OCI-LY3 (cell line): ENCODE results near the gene KIF22.

ENCODE experiments used
- H2AFZ ChIP-seq: fragments of 200-600, 300-600 bp; shearing (Covaris generic); 2 replicates; pipeline ENCODE4 v1.6.0; 2014; ENCODE audit warnings: antibody characterized with exemption, low read depth, low read length
- H3K27ac ChIP-seq: fragments of 200-600, 300-600 bp; sonication (generic); 2 replicates; pipeline ENCODE4 v1.5.1; 2014; ENCODE audit warnings: mild to moderate bottlenecking, low read length, moderate library complexity, mixed read lengths
- H3K27me3 ChIP-seq: fragments of 200-600, 300-600 bp; sonication (generic); 2 replicates; pipeline ENCODE4 v1.6.1; 2014; ENCODE audit warnings: low read depth, low read length, mixed read lengths
- H3K36me3 ChIP-seq: fragments of 200-600, 300-600 bp; sonication (generic); replicated peaks from 2 replicates; pipeline ENCODE3; 2014; ENCODE audit warnings: low read depth, low read length, mixed read lengths
- H3K4me1 ChIP-seq: fragments of 300-600, 200-600 bp; sonication (generic); 2 replicates; pipeline ENCODE4 v1.6.1; 2014; ENCODE audit warnings: low read length, mixed read lengths
- H3K4me2 ChIP-seq: fragments of 200-600, 300-600 bp; sonication (generic); 2 replicates; pipeline ENCODE4 v1.6.1; 2014; ENCODE audit warnings: low read length, mixed read lengths
- H3K4me3 ChIP-seq: fragments of 300-600, 200-600 bp; sonication (generic); 2 replicates; pipeline ENCODE4 v1.5.1; 2014; ENCODE audit warnings: antibody characterized with exemption, mild to moderate bottlenecking, low read length, moderate library complexity
- H3K79me2 ChIP-seq: fragments of 300-600, 200-600 bp; shearing (Covaris generic); 2 replicates; pipeline ENCODE4 v1.6.1; 2014; ENCODE audit warnings: mild to moderate bottlenecking, low read length, mixed read lengths
- H3K9ac ChIP-seq: fragments of 300-600, 200-600 bp; shearing (Covaris generic); 2 replicates; pipeline ENCODE4 v1.6.0; 2014; ENCODE audit warnings: mild to moderate bottlenecking, low read length, moderate library complexity
- H3K9me3 ChIP-seq: fragments of 200-600, 300-600 bp; shearing (Covaris generic); 2 replicates; pipeline ENCODE4 v1.6.1; 2014; ENCODE audit warnings: low read length, mixed read lengths; ENCODE audit not compliant: insufficient read depth
- H4K20me1 ChIP-seq: fragments of 200-600, 300-600 bp; sonication (generic); 2 replicates; pipeline ENCODE4 v1.6.1; 2016; ENCODE audit warnings: low read length, mixed read lengths; ENCODE audit not compliant: insufficient read depth
- EZH2phosphoT487 ChIP-seq: fragments of 200-600 bp; shearing (Covaris generic); IDR thresholded peaks from 2 replicates; pipeline ENCODE4 v1.6.1; 2018; ENCODE audit warnings: antibody characterized with exemption, mixed run types, low read depth
- TF ChIP-seq, protein P1 (sequence below): fragments of 200-600, 300-600 bp; sonication (generic); IDR thresholded peaks from 2 replicates; pipeline ENCODE4 v1.5.1; 2014; ENCODE audit warnings: antibody characterized with exemption, low read length, low read depth

KIF22 gene

DNA sequence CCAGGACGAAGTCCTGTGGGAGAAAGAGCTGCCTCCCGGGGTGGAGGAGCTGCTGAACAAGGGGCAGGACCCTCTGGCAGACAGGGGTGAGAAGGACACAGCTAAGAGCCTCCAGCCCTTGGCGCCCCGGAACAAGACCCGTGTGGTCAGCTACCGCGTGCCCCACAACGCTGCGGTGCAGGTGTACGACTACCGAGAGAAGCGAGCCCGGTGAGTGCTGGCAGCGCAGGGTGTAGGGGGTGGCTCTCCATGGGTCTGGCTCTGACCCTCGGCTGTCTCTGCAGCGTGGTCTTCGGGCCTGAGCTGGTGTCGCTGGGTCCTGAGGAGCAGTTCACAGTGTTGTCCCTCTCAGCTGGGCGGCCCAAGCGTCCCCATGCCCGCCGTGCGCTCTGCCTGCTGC lies 51.1 kb downstream of the KIF22 start:
- H3K9ac ChIP-seq, result no peak overlapping the region
- no peaks in the 10 kb centered on the region for H3K79me2 ChIP-seq
- no peaks in the 10 kb centered on the region for H3K4me1 ChIP-seq
- H3K4me2 ChIP-seq, result no peak overlapping the region
- H3K36me3 ChIP-seq, result no peaks in the 10 kb centered on the region
- H3K9me3 ChIP-seq, result no peaks in the 10 kb centered on the region
- no peak overlapping the region for H3K4me3 ChIP-seq
- no peaks in the 10 kb centered on the region for H3K27me3 ChIP-seq
- H4K20me1 ChIP-seq, result no peaks in the 10 kb centered on the region
- no peak overlapping the region for H3K27ac ChIP-seq
- no peak overlapping the region for H2AFZ ChIP-seq
- no peak for TF ChIP-seq EZH2phosphoT487
- TF ChIP-seq, protein P1, sequence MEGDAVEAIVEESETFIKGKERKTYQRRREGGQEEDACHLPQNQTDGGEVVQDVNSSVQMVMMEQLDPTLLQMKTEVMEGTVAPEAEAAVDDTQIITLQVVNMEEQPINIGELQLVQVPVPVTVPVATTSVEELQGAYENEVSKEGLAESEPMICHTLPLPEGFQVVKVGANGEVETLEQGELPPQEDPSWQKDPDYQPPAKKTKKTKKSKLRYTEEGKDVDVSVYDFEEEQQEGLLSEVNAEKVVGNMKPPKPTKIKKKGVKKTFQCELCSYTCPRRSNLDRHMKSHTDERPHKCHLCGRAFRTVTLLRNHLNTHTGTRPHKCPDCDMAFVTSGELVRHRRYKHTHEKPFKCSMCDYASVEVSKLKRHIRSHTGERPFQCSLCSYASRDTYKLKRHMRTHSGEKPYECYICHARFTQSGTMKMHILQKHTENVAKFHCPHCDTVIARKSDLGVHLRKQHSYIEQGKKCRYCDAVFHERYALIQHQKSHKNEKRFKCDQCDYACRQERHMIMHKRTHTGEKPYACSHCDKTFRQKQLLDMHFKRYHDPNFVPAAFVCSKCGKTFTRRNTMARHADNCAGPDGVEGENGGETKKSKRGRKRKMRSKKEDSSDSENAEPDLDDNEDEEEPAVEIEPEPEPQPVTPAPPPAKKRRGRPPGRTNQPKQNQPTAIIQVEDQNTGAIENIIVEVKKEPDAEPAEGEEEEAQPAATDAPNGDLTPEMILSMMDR, result no peak

DNA sequence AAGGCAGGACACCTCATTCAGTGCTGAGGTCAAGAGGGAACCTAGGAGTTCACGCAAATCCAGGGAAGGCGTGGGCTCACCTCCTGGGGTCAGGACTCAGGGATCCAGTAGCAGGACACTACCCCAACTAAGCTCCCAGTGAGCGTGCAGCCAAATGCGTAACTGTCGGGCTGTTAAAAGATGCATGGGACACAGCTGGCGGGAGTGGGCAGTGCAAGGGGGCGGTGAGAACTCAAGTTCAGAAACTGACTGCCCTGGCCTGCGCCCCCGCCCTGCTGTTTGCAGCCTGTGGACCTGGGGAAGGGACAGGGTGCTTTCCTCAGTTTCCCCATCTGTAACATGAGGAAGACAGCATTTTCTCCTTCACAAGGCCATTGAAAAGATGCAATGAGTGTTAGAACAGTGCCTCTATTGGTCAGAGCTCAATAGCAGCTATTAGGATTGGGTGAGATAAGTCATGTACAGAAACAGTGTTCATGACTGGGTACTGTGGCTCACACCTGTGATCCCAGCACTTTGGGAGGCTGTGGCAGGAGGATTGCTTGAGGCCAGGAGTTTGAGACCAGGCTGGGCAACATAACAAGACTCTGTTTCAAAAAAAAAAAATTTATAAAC lies 52.3 kb downstream of the KIF22 start:
- Histone ChIP-seq H3K27ac (no peak overlapping the region), H3K4me1 (no peaks in the 10 kb centered on the region), H3K79me2 (no peaks in the 10 kb centered on the region), H3K36me3 (no peaks in the 10 kb centered on the region), H3K9ac (no peak overlapping the region), H3K4me2 (no peak overlapping the region), H3K9me3 (no peaks in the 10 kb centered on the region), H2AFZ (no peak overlapping the region), H3K4me3 (no peak overlapping the region), H3K27me3 (no peaks in the 10 kb centered on the region), H4K20me1 (no peaks in the 10 kb centered on the region)
- TF ChIP-seq, protein P1, result 0 out of 2 replicates have a peak, but pooled peaks have one; percentile 15
- no peak for TF ChIP-seq EZH2phosphoT487

GRCh38 chr16:29843931-29844330 lies 53.4 kb downstream of the KIF22 start:
- H3K9ac ChIP-seq, result no peak overlapping the region
- no peaks in the 10 kb centered on the region for H3K9me3 ChIP-seq
- no peaks in the 10 kb centered on the region for H3K79me2 ChIP-seq
- no peaks in the 10 kb centered on the region for H3K36me3 ChIP-seq
- no peaks in the 10 kb centered on the region for H4K20me1 ChIP-seq
- no peak overlapping the region for H3K27ac ChIP-seq
- TF ChIP-seq, protein P1, result no peak
- no peak for TF ChIP-seq EZH2phosphoT487
- H2AFZ ChIP-seq, result no peak overlapping the region
- H3K4me1 ChIP-seq, result no peaks in the 10 kb centered on the region
- no peaks in the 10 kb centered on the region for H3K27me3 ChIP-seq
- H3K4me3 ChIP-seq, result no peak overlapping the region
- no peak overlapping the region for H3K4me2 ChIP-seq

DNA sequence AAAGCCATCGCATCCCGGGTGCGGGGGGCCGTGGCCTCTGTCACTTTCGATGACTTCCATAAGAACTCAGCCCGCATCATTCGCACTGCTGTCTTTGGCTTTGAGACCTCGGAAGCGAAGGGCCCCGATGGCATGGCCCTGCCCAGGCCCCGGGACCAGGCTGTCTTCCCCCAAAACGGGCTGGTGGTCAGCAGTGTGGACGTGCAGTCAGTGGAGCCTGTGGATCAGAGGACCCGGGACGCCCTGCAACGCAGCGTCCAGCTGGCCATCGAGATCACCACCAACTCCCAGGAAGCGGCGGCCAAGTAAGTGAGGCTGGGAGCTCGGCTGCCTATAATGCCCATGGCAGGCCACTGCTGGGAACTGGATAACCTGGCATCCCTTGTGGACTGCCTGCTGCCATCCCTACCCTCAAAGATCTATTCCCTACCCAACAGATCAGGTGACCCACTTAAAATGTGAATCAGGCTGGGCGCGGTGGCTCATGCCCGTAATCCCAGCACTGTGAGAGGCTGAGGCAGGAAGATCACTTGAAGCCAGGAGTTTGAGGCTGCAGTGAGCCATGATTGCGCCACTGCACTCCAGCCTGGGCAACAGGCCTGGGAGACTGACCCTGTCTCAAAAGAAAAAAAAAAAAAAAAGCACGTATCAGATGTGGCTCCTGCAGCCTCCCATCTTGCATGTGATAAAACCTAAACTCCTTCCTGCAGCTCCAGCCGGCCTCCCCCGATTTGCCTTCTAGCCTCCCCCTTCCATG lies 54.2 kb downstream of the KIF22 start:
- no peak overlapping the region for H3K27ac ChIP-seq
- H3K79me2 ChIP-seq, result no peaks in the 10 kb centered on the region
- H3K9me3 ChIP-seq, result no peaks in the 10 kb centered on the region
- TF ChIP-seq, protein P1, result no peak
- TF ChIP-seq EZH2phosphoT487, result no peak
- H3K4me1 ChIP-seq, result no peaks in the 10 kb centered on the region
- H3K9ac ChIP-seq, result no peak overlapping the region
- H3K36me3 ChIP-seq, result no peaks in the 10 kb centered on the region
- H2AFZ ChIP-seq, result no peak overlapping the region
- no peaks in the 10 kb centered on the region for H3K27me3 ChIP-seq
- no peaks in the 10 kb centered on the region for H4K20me1 ChIP-seq
- no peak overlapping the region for H3K4me3 ChIP-seq
- no peak overlapping the region for H3K4me2 ChIP-seq
